H9 (cell line): ENCODE results near the gene DYRK2. TPM values are rescaled to one million over a fixed set of nuclear protein-coding genes. Genes with fewer than 3 reads are reported as not detected.

ENCODE experiments used
- DNase-seq: peaks from one replicate; pipeline ENCODE4 v3.0.0-alpha.2; 2017
- H2AFZ ChIP-seq: one replicate; pipeline ENCODE4 v1.6.1; 2013; ENCODE audit warnings: mild to moderate bottlenecking, low read length, control low read depth, moderate library complexity
- H2AK5ac ChIP-seq: 2 replicates; pipeline ENCODE4 v1.6.1; 2013; ENCODE audit warnings: low read length, control low read depth, mixed read lengths; ENCODE audit not compliant: insufficient read length
- H2BK120ac ChIP-seq: one replicate; pipeline ENCODE4 v1.6.1; 2013; ENCODE audit warnings: low read depth, mild to moderate bottlenecking, low read length, control low read depth, inconsistent platforms; ENCODE audit not compliant: poor library complexity, severe bottlenecking
- H2BK12ac ChIP-seq: 2 replicates; pipeline ENCODE4 v1.6.1; 2013; ENCODE audit warnings: low read length, control low read depth, mixed read lengths, low read depth; ENCODE audit not compliant: insufficient read length
- H2BK15ac ChIP-seq: 2 replicates; pipeline ENCODE4 v1.6.1; 2013; ENCODE audit warnings: low read depth, low read length, control low read depth
- H2BK20ac ChIP-seq: one replicate; pipeline ENCODE4 v1.6.1; 2013; ENCODE audit warnings: low read depth, mild to moderate bottlenecking, low read length, control low read depth, inconsistent platforms; ENCODE audit not compliant: poor library complexity, severe bottlenecking
- H2BK5ac ChIP-seq: 2 replicates; pipeline ENCODE4 v1.6.1; 2013; ENCODE audit warnings: low read length, control low read depth, mixed read lengths; ENCODE audit not compliant: insufficient read length
- H3K14ac ChIP-seq: 2 replicates; pipeline ENCODE4 v1.6.1; 2013; ENCODE audit warnings: low read length, control low read depth; ENCODE audit not compliant: insufficient read depth
- H3K18ac ChIP-seq: 2 replicates; pipeline ENCODE4 v1.6.1; 2013; ENCODE audit warnings: low read depth, mild to moderate bottlenecking, mixed read lengths, low read length, control low read depth; ENCODE audit not compliant: insufficient read length
- H3K23ac ChIP-seq: 2 replicates; pipeline ENCODE4 v1.6.1; 2013; ENCODE audit warnings: low read length, control low read depth, mixed read lengths, low read depth; ENCODE audit not compliant: insufficient read length
- H3K23me2 ChIP-seq: 2 replicates; pipeline ENCODE4 v1.6.1; 2013; ENCODE audit warnings: low read depth, mild to moderate bottlenecking, mixed read lengths, low read length, control low read depth; ENCODE audit not compliant: insufficient read length, poor library complexity, severe bottlenecking
- H3K27ac ChIP-seq: 2 replicates; pipeline ENCODE4 v1.5.1; 2013; ENCODE audit warnings: low read length, control low read depth, mixed read lengths, low read depth; ENCODE audit not compliant: insufficient read length
- H3K27me3 ChIP-seq: 2 replicates; pipeline ENCODE4 v1.6.1; 2013; ENCODE audit warnings: low read length, control low read depth, inconsistent platforms; ENCODE audit not compliant: insufficient read depth
- H3K4ac ChIP-seq: 2 replicates; pipeline ENCODE4 v1.6.1; 2013; ENCODE audit warnings: low read depth, mild to moderate bottlenecking, control low read depth, inconsistent platforms, low read length, moderate library complexity
- H3K4me1 ChIP-seq: 2 replicates; pipeline ENCODE4 v1.6.1; 2013; ENCODE audit warnings: low read length, control low read depth, inconsistent platforms; ENCODE audit not compliant: insufficient read depth
- H3K4me2 ChIP-seq: 2 replicates; pipeline ENCODE4 v1.6.1; 2013; ENCODE audit warnings: low read length, control low read depth, mixed read lengths; ENCODE audit not compliant: insufficient read length, insufficient read depth
- H3K56ac ChIP-seq: 2 replicates; pipeline ENCODE4 v1.6.1; 2013; ENCODE audit warnings: low read depth, mild to moderate bottlenecking, mixed read lengths, low read length, control low read depth; ENCODE audit not compliant: insufficient read length
- H3K79me1 ChIP-seq: 2 replicates; pipeline ENCODE4 v1.6.1; 2013; ENCODE audit warnings: low read depth, mild to moderate bottlenecking, moderate library complexity, low read length, control low read depth, inconsistent platforms; ENCODE audit not compliant: insufficient read depth, poor library complexity, severe bottlenecking
- H3K79me2 ChIP-seq: 2 replicates; pipeline ENCODE4 v1.6.1; 2013; ENCODE audit warnings: low read length, control low read depth, inconsistent platforms; ENCODE audit not compliant: insufficient read depth
- H3K9ac ChIP-seq: 2 replicates; pipeline ENCODE4 v1.6.1; 2013; ENCODE audit warnings: low read length, control low read depth, mixed read lengths; ENCODE audit not compliant: insufficient read length; ENCODE audit errors: extremely low read depth
- H3K9me3 ChIP-seq: one replicate; pipeline ENCODE4 v1.6.1; 2013; ENCODE audit warnings: low read depth, low read length, inconsistent platforms; ENCODE audit not compliant: control insufficient read depth
- H3T11ph ChIP-seq: one replicate; pipeline ENCODE4 v1.6.1; 2013; ENCODE audit warnings: mild to moderate bottlenecking, low read length, control low read depth, inconsistent platforms
- H4K20me1 ChIP-seq: one replicate; pipeline ENCODE4 v1.6.1; 2013; ENCODE audit not compliant: control insufficient read depth, insufficient read length, insufficient read depth
- H4K5ac ChIP-seq: 2 replicates; pipeline ENCODE4 v1.6.1; 2013; ENCODE audit warnings: low read depth, mild to moderate bottlenecking, mixed read lengths, low read length, control low read depth; ENCODE audit not compliant: insufficient read length
- H4K8ac ChIP-seq: replicated peaks from 2 replicates; pipeline ENCODE4 v1.6.1; 2013; ENCODE audit warnings: low read length, control low read depth, mixed read lengths, low read depth; ENCODE audit not compliant: insufficient read length
- H4K91ac ChIP-seq: 2 replicates; pipeline ENCODE4 v1.6.1; 2013; ENCODE audit warnings: low read depth, mild to moderate bottlenecking, moderate library complexity, mixed read lengths, low read length, control low read depth; ENCODE audit not compliant: insufficient read length
- H3K27ac Mint-ChIP-seq, 3 experiments: 2 replicates in 2 of 3; 3 replicates in 1 of 3; pipeline ENCODE4 v1.8.0; 2020 to 2021; ENCODE audit warnings: mixed read lengths in 3 of 3, mild to moderate bottlenecking in 1 of 3, moderate library complexity in 1 of 3
- H3K27me3 Mint-ChIP-seq: 2 replicates; pipeline ENCODE4 v1.8.0; 2021; ENCODE audit warnings: low read depth, mild to moderate bottlenecking, moderate library complexity, mixed read lengths
- H3K36me3 Mint-ChIP-seq, 3 experiments: 2 replicates in 2 of 3; 3 replicates in 1 of 3; pipeline ENCODE4 v1.8.0; 2020 to 2021; ENCODE audit warnings: low read depth in 3 of 3, mixed read lengths in 3 of 3; ENCODE audit not compliant: insufficient read depth in 1 of 3
- H3K4me1 Mint-ChIP-seq, 2 experiments: 2 replicates each; pipeline ENCODE4 v1.8.0; 2020; ENCODE audit warnings: mixed read lengths in 2 of 2
- H3K4me3 Mint-ChIP-seq, 2 experiments: 2 replicates in 1 of 2; 3 replicates in 1 of 2; pipeline ENCODE4 v1.8.0; 2020 to 2021; ENCODE audit warnings: mild to moderate bottlenecking in 2 of 2, mixed read lengths in 2 of 2, moderate library complexity in 1 of 2
- H3K9me3 Mint-ChIP-seq, 2 experiments: 2 replicates in 1 of 2; 3 replicates in 1 of 2; pipeline ENCODE4 v1.8.0; 2020; ENCODE audit warnings: mild to moderate bottlenecking in 2 of 2, mixed read lengths in 2 of 2, moderate library complexity in 1 of 2
- CTCF ChIP-seq: fragments of 200-600 bp; sonication (generic); conservative IDR thresholded peaks from 3 replicates; pipeline ENCODE4 v1.8.0; 2021; ENCODE audit warnings: antibody characterized with exemption, mild to moderate bottlenecking
- WGBS: extraction: QIAGEN DNeasy Blood & Tissue Kit; methylation state at CpG from one replicate; pipeline ENCODE4 v1.1.7; 2013; ENCODE audit warnings: missing lambda C conversion rate, low lambda C conversion rate, mixed read lengths; ENCODE audit not compliant: insufficient read length; ENCODE audit errors: extremely low coverage; 5-methylcytosine and 5-hydroxymethylcytosine counted together
- total RNA-seq: library from RNA; stranded (reverse); gene quantifications from 2 replicates; pipeline ENCODE4 v1.2.1, GENCODE V29; 2021

The DYRK2 gene
- total RNA-seq, 1 experiment from 2014 or later = 40.6 TPM

GRCh38 chr12:67650388-67651131 lies 2.0 kb downstream of the DYRK2 start:
- H3K4me3 Mint-ChIP-seq = peak overlapping the region; percentile 82 to 91
- Histone ChIP-seq H3K4me2 (peak overlapping the region; percentile 93), H3K18ac (no peak overlapping the region), H4K91ac (no peak overlapping the region), H3K79me2 (peaks cover 43% of the 10 kb centered on the region; the same call in 1 of the 2 replicates), H3K4ac (no peak overlapping the region), H3K9me3 (no peaks in the 10 kb centered on the region), H4K20me1 (no peaks in the 10 kb centered on the region), H3K27me3 (no peaks in the 10 kb centered on the region), H3K56ac (no peak overlapping the region), H3T11ph (no peak overlapping the region), H3K4me1 (peaks cover 4% of the 10 kb centered on the region; the same call in 1 of the 2 replicates), H3K23ac (no peak overlapping the region), H2BK12ac (no peak overlapping the region), H3K23me2 (peaks cover 22% of the 10 kb centered on the region), H3K14ac (peak overlapping the region; percentile 91), H4K5ac (no peak overlapping the region), H2AK5ac (no peak overlapping the region), H3K27ac (no peak overlapping the region), H4K8ac (no peak overlapping the region), H2BK120ac (no peak overlapping the region), H2AFZ (no peak overlapping the region), H2BK5ac (no peak overlapping the region), H2BK20ac (no peak overlapping the region), H2BK15ac (no peak overlapping the region), H3K79me1 (peaks cover 3% of the 10 kb centered on the region), H3K9ac (peak overlapping the region; percentile 83)
- no peaks in the 10 kb centered on the region; a peak in 2 of 5 replicates for H3K9me3 Mint-ChIP-seq
- H3K27me3 Mint-ChIP-seq = peaks cover 11% of the 10 kb centered on the region
- peaks cover 44 to 51% of the 10 kb centered on the region in 2 experiments for H3K4me1 Mint-ChIP-seq
- peak overlapping the region; percentile 70 to 91 (median 87) for H3K27ac Mint-ChIP-seq
- H3K36me3 Mint-ChIP-seq = peaks cover 14 to 31% (median 31%) of the 10 kb centered on the region in 3 experiments
- DNase-seq = no peak
- no CpG with 5 or more reads among the region's 11 CpGs for WGBS
- no peak for TF ChIP-seq CTCF
